OCI-LY3 (cell line): Measurements from ENCODE around the gene MATN1.
A peak's percentile ranks its signal among the peaks of the same experiment; 100 is the strongest.
"Not testable (repeated sequence)": the region's sequence is repeated elsewhere in the genome, so short reads cannot be mapped to it uniquely, and the experiment has no call there.

Experiments used
- H2AFZ ChIP-seq: fragments of 200-600, 300-600 bp; shearing (Covaris generic); 2 replicates; pipeline ENCODE4 v1.6.0; 2014; ENCODE audit warnings: antibody characterized with exemption, low read depth, low read length
- H3K27ac ChIP-seq: fragments of 200-600, 300-600 bp; sonication (generic); 2 replicates; pipeline ENCODE4 v1.5.1; 2014; ENCODE audit warnings: mild to moderate bottlenecking, low read length, moderate library complexity, mixed read lengths
- H3K27me3 ChIP-seq: fragments of 200-600, 300-600 bp; sonication (generic); 2 replicates; pipeline ENCODE4 v1.6.1; 2014; ENCODE audit warnings: low read depth, low read length, mixed read lengths
- H3K36me3 ChIP-seq: fragments of 200-600, 300-600 bp; sonication (generic); replicated peaks from 2 replicates; pipeline ENCODE3; 2014; ENCODE audit warnings: low read depth, low read length, mixed read lengths
- H3K4me1 ChIP-seq: fragments of 300-600, 200-600 bp; sonication (generic); 2 replicates; pipeline ENCODE4 v1.6.1; 2014; ENCODE audit warnings: low read length, mixed read lengths
- H3K4me2 ChIP-seq: fragments of 200-600, 300-600 bp; sonication (generic); 2 replicates; pipeline ENCODE4 v1.6.1; 2014; ENCODE audit warnings: low read length, mixed read lengths
- H3K4me3 ChIP-seq: fragments of 300-600, 200-600 bp; sonication (generic); 2 replicates; pipeline ENCODE4 v1.5.1; 2014; ENCODE audit warnings: antibody characterized with exemption, mild to moderate bottlenecking, low read length, moderate library complexity
- H3K79me2 ChIP-seq: fragments of 300-600, 200-600 bp; shearing (Covaris generic); 2 replicates; pipeline ENCODE4 v1.6.1; 2014; ENCODE audit warnings: mild to moderate bottlenecking, low read length, mixed read lengths
- H3K9ac ChIP-seq: fragments of 300-600, 200-600 bp; shearing (Covaris generic); 2 replicates; pipeline ENCODE4 v1.6.0; 2014; ENCODE audit warnings: mild to moderate bottlenecking, low read length, moderate library complexity
- H3K9me3 ChIP-seq: fragments of 200-600, 300-600 bp; shearing (Covaris generic); 2 replicates; pipeline ENCODE4 v1.6.1; 2014; ENCODE audit warnings: low read length, mixed read lengths; ENCODE audit not compliant: insufficient read depth
- H4K20me1 ChIP-seq: fragments of 200-600, 300-600 bp; sonication (generic); 2 replicates; pipeline ENCODE4 v1.6.1; 2016; ENCODE audit warnings: low read length, mixed read lengths; ENCODE audit not compliant: insufficient read depth
- CTCF ChIP-seq: fragments of 200-600, 300-600 bp; sonication (generic); IDR thresholded peaks from 2 replicates; pipeline ENCODE4 v1.5.1; 2014; ENCODE audit warnings: antibody characterized with exemption, low read length, low read depth
- EZH2phosphoT487 ChIP-seq: fragments of 200-600 bp; shearing (Covaris generic); IDR thresholded peaks from 2 replicates; pipeline ENCODE4 v1.6.1; 2018; ENCODE audit warnings: antibody characterized with exemption, mixed run types, low read depth

Gene MATN1

GRCh38 chr1:30768159-30768829 is 44.9 kb upstream of the MATN1 start:
- Histone ChIP-seq H3K9ac (no peak overlapping the region), H3K79me2 (no peaks in the 10 kb centered on the region), H3K9me3 (no peaks in the 10 kb centered on the region), H3K4me3 (no peak overlapping the region), H3K4me2 (no peak overlapping the region), H3K36me3 (no peaks in the 10 kb centered on the region), H2AFZ (no peak overlapping the region), H3K27ac (no peak overlapping the region), H3K27me3 (no peaks in the 10 kb centered on the region), H3K4me1 (peaks cover 18% of the 10 kb centered on the region), H4K20me1 (no peaks in the 10 kb centered on the region)
- TF ChIP-seq EZH2phosphoT487 (no peak), CTCF (no peak)

- not testable (repeated sequence) for H3K79me2 ChIP-seq, H3K27me3 ChIP-seq, H4K20me1 ChIP-seq, H2AFZ ChIP-seq, H3K9ac ChIP-seq, H3K9me3 ChIP-seq, H3K4me2 ChIP-seq, H3K4me3 ChIP-seq, H3K36me3 ChIP-seq, H3K27ac ChIP-seq
- H3K4me1 ChIP-seq = peaks cover 31% of the 10 kb centered on the region
Measured at GRCh38 chr1:30766948-30767347, 43.6 kb upstream of the MATN1 start.

GRCh38 chr1:30765556-30766434 is 42.4 kb upstream of the MATN1 start:
- Histone ChIP-seq H3K9me3 (no peaks in the 10 kb centered on the region), H3K4me2 (peak overlapping the region; percentile 45), H2AFZ (no peak overlapping the region), H3K4me1 (peaks cover 43% of the 10 kb centered on the region), H3K27ac (no peak overlapping the region), H4K20me1 (no peaks in the 10 kb centered on the region), H3K36me3 (no peaks in the 10 kb centered on the region), H3K79me2 (no peaks in the 10 kb centered on the region), H3K4me3 (no peak overlapping the region), H3K27me3 (no peaks in the 10 kb centered on the region), H3K9ac (no peak overlapping the region)
- no peak for TF ChIP-seq CTCF
- no peak for TF ChIP-seq EZH2phosphoT487

- no peaks in the 10 kb centered on the region for H3K79me2 ChIP-seq
- H3K9me3 ChIP-seq = no peaks in the 10 kb centered on the region
- H4K20me1 ChIP-seq = no peaks in the 10 kb centered on the region
- no peak overlapping the region; the same call in 1 of the 2 replicates for H2AFZ ChIP-seq
- peaks cover 50% of the 10 kb centered on the region for H3K4me1 ChIP-seq
- no peaks in the 10 kb centered on the region for H3K27me3 ChIP-seq
- TF ChIP-seq EZH2phosphoT487 (no peak), CTCF (no peak)
- no peak overlapping the region; the same call in 1 of the 2 replicates for H3K27ac ChIP-seq
- H3K36me3 ChIP-seq = no peaks in the 10 kb centered on the region
- H3K4me2 ChIP-seq = peak overlapping the region; percentile 45
- no peak overlapping the region for H3K4me3 ChIP-seq
- no peak overlapping the region for H3K9ac ChIP-seq
Measured at GRCh38 chr1:30764939-30765555, 41.7 kb upstream of the MATN1 start.
